ENCODE measurements around the gene ZNF212.

ZNF212 gene

GRCh38 chr7:149239345-149240143 lies at the start of gene ZNF212:
Gene ZNF212 (plus strand): TSS chr7:149239651. CDS start chr7:149239779, 128 bp downstream.
- FAIRE-seq = no peak

DNA sequence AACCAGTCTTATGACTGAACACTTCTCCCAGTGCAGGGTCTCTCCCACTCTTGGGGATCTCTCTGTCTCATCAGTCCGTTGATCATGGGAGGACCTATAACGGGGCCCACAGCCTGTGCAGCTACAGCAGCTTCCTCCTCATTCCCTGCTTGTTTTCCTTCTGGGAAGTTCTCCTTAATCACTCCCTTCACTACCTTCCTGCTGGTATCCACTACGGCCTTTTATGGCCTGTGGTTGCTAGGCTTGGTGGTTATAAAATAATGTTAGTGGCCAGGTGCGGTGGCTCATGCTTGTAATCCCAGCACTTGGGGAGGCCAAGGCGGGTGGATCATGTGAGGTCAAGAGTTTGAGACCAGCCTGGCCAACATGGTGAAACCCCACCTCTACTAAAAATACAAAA lies 47.6 kb upstream of the ZNF212 start:
- FAIRE-seq = no peak

- FAIRE-seq = no peak
These were observed 44.7 kb upstream of the ZNF212 start for GRCh38 chr7:149194799-149195179.

DNA sequence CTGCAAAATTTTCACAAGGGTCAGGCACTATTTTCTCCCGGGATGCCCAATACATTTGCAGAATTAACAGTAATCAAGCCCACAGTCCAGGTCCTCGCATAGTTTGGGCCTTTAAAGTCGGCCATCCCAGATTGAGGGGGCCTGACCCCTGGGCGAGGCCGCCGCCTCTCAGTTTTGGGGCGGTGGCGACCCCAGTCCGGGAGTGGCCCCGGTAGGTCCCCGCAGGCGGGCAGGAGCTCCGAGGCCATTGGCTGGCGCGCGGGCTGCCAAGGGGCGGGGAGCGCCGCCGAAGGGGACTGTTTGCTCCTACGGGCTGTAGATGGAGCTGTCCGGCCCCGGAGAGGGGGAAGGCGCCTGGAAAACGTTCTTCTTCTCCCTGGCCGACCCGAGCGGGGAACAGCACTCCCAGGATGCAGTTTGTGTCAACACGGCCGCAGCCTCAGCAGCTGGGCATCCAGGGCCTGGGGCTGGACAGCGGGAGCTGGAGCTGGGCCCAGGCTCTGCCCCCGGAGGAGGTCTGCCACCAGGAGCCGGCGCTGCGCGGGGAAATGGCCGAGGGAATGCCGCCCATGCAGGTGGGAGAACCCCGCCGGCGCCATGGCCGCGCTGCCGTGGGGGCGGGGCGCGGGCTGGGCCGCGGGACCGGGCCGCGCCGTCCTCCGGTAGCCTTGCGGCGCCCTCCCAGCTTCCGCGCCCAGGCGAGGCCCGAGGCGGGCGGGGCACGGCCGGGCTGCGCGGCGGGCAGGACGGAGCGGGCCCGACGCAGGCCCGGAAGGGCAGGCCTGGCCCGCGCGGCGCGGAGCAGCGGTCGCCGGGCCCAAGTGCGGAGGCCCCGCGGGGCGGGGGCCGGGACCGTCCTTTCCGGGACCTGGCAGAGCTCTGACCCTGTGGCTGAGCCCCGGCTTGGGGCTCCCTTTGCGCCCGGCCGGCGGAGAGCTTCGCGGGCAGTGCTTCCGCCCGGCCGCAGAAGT lies 44.0 kb upstream of the ZNF212 start, which contains the start of gene ZNF282:
Gene ZNF282 (plus strand): TSS at position 367 of the 971 bp plus-strand sequence. CDS start 44 bp downstream, at position 411.
- FAIRE-seq = no peak

- FAIRE-seq = no peak
These were observed 43.2 kb upstream of the ZNF212 start for GRCh38 chr7:149196151-149196704.

GRCh38 chr7:149196705-149197171 lies 42.7 kb upstream of the ZNF212 start:
- no peak for FAIRE-seq

DNA sequence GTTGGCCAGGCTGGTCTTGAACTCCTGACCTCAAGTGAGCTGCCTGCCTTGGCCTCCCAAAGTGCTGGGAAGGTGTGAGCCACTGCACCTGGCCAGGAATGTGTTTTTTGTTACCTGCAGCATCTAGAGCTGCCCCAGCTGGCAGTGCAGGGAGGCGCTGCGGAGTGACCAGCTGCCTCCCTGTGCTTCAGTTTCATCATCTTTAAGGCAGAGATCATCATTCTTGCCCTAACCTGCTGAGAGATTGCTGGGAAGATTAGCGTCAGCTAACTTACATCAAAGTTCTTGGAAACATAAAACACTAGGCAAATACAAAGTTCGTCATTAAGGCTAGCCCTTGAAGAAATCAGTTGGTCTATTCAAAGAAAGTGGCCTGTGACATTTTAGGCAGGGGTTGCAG lies 41.8 kb upstream of the ZNF212 start:
- FAIRE-seq = no peak

DNA sequence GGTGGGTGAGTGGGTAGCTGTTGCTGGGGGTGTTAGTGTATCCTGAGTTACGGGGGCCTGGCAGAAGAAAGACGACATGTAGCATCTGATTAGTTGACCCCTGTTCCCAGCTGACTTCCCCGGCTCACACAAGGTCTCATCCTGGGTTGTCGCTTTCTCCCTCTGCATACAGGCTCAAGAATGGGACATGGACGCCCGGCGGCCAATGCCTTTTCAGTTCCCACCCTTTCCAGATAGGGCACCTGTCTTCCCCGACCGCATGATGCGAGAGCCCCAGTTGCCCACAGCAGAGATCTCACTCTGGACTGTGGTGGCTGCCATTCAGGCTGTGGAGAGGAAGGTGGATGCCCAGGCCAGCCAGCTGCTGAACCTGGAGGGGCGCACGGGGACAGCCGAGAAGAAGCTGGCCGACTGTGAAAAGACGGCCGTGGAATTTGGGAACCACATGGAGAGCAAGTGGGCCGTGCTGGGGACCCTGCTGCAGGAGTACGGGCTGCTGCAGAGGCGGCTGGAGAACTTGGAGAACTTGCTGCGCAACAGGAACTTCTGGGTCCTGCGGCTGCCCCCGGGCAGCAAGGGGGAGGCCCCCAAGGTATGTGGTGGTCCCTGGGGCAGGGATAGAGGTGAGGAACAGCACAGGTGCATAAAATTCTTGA lies 41.2 kb upstream of the ZNF212 start:
- FAIRE-seq = no peak

DNA sequence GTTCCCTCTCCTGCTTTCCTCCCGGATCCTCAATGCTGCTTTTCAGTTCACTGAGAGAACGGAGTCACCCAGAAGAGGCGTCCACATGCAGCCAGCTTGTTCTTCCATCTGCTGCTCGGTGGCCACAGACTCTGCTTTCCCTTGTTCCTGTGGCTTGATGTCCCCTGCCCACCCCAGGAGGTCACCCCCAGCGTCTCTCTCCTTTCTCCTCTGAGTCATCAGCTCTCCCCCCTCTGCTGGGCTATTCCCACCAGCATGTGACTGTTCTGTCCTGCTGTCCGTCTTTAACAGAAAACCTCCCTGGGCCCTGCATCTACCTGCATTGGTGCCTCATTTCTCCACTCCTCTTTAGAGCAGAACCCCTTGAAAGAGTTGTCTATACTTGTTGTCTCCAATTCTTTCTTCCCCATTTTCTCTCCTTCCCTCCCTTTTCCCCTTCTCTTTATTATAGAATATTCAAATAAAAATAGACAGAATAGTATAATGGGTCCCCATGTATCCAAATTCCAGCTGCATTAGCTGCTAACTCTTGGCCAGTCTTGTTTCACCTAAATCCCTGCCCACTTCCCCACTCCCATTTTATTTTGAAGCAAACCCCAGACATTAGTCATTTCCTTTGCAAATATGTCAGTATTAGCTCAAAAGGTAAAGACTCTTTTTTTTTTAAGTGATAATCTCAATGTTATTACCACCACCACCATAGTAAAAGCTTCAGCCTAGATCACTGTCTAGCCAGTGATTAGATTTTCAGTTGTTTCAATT lies 40.0 kb upstream of the ZNF212 start:
- FAIRE-seq = no peak

- no peak for FAIRE-seq
These were observed 36.6 kb upstream of the ZNF212 start for GRCh38 chr7:149202831-149203231.

- FAIRE-seq = no peak
These were observed 33.6 kb upstream of the ZNF212 start for GRCh38 chr7:149205690-149206381.

- no peak for FAIRE-seq
These were observed 32.0 kb upstream of the ZNF212 start for GRCh38 chr7:149207324-149208035.

- FAIRE-seq = no peak
These were observed 29.8 kb upstream of the ZNF212 start for GRCh38 chr7:149209518-149210269.

DNA sequence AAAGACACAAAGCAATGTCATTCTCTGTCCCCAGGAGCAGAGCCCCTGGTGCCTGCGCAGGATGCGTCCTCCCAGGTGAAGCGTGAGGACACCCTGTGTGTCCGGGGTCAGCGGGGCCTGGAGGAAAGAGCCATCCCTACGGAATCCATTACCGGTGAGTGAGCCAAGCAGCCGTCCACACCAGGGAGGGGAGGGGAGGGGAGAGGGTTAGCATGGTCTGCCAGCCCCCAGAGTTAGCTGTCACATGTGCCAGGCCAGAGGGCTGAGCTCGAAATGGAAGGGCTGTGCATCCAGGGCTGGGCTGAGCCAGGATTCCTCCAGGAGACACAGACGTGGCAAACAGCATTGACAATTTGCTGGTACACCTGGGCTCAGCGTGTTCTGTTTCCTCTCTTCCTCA lies 28.9 kb upstream of the ZNF212 start:
- FAIRE-seq = no peak

GRCh38 chr7:149214020-149214720 lies 25.3 kb upstream of the ZNF212 start:
- no peak for FAIRE-seq

DNA sequence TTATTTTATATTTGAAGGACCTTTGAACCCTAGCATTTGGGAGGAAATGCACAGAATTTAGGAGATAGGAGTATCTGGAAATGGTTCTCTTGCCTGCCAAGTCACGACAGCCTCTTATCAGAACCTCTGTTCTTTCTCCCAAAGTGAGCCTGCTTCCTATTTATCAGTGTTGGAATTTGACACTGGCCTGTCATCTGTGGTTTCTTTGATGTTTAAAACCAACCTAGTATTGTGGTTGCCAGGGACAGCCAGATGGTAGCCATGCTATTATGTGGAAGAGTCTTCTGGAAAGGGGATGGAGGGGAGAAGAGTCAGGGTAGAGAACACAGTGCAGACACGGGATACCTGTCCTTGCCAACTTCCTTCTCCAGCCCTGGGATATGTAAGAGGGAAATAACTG lies 23.0 kb upstream of the ZNF212 start:
- FAIRE-seq = no peak

DNA sequence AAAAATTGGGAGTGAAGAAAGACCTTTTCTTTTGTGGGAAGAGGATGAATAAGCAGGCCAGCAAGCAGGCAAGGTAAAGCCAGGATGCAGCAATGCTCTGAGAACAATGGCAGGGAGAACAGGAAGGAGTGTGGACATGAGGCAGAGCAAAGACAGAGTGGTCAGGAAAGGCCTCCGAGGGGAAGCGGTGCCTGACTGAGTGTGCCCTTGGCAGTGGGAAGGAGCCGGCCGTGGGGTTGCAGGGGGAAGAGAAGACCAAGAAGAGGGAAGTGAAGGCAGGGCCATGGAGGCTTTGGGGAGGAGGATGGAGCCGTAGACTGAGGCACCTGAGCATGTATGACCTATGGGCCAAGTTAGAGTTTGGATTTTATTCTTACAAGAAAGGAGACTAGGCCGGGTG lies 21.9 kb upstream of the ZNF212 start:
- no peak for FAIRE-seq

- no peak for FAIRE-seq
These were observed 20.7 kb upstream of the ZNF212 start for GRCh38 chr7:149218469-149219420.

Data from colon (tissue), 2 donors.